HG03378 (cell line): ENCODE results near the gene GFOD2.
"Not testable (repeated sequence)": the region's sequence is repeated elsewhere in the genome, so short reads cannot be mapped to it uniquely, and the experiment has no call there.

Source experiments
- ATAC-seq: cut with Tn5 transposase; IDR thresholded peaks from one replicate; pipeline ENCODE4 v1.9.1; 2021; ENCODE audit warnings: mild to moderate bottlenecking, moderate library complexity; ENCODE audit not compliant: unreplicated experiment

The GFOD2 gene, protein sequence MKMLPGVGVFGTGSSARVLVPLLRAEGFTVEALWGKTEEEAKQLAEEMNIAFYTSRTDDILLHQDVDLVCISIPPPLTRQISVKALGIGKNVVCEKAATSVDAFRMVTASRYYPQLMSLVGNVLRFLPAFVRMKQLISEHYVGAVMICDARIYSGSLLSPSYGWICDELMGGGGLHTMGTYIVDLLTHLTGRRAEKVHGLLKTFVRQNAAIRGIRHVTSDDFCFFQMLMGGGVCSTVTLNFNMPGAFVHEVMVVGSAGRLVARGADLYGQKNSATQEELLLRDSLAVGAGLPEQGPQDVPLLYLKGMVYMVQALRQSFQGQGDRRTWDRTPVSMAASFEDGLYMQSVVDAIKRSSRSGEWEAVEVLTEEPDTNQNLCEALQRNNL

GRCh38 chr16:67719048-67719777, at the start of gene GFOD2:
GFOD2 (minus strand) TSS chr16:67719316; CDS start chr16:67685715, 33,601 bp downstream.
- ATAC-seq, result peak; percentile 74

DNA sequence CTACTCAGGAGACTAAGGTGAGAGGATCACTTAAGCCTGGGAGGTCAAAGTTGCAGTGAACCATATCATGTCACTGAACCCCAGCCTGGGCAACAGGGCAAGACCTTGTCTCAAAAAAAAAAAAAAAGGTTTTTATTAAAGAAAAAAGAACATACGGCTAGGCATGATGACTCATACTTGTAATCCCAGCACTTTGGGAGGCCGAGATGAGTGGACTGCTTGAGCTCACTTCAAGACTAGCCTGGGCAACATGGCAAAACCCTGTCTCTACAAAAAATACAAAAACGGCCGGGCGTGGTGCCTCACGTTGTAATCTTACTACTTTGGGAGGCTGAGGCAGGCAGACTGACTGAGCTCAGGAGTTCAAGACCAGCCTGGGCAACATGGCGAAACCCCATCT, 48.8 kb upstream of the GFOD2 start:
- no peak for ATAC-seq

DNA sequence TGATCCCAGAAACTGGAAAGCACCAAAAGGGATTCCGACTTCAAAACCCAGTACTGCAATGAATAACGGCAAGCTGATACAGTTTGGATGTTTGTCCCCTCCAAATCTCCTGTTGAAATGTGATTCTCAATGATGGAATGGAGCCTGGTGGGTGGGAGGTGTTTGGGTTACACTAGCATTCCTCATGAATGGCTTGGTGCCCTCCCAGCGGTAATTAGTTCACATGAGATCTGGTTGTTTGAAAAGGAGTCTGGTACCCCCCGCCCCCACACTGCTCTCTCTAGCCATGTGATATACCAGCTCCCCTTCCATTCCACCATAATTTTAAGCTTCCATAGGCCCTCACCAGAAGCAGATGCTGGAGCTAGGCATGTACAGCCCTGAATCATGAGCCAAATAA, 47.2 kb upstream of the GFOD2 start:
- no peak for ATAC-seq

DNA sequence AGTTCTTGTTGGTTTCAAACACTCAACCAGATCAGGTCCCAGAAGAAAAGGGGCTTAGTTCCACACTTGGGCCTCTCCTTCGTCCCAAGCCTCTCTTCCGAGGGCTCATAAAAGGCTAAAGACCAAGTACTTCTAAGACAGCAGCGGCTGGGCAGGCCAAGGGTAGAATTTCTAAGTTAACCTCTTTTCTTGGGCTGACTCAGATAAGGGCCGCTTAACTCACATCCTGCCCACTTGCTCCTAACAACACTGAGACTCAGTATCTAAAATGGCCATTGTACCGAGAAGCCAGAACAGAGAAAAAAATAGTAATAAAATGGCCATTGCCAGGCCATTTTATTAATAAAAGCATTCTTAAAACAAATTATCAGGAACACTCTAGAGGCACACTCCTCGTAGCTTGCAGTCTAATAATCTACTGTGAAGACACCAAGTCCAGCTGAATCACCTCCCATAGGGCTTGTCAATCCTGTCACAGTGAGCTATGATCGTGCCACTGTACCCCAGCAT, 45.1 kb upstream of the GFOD2 start:
- ATAC-seq, result no peak

DNA sequence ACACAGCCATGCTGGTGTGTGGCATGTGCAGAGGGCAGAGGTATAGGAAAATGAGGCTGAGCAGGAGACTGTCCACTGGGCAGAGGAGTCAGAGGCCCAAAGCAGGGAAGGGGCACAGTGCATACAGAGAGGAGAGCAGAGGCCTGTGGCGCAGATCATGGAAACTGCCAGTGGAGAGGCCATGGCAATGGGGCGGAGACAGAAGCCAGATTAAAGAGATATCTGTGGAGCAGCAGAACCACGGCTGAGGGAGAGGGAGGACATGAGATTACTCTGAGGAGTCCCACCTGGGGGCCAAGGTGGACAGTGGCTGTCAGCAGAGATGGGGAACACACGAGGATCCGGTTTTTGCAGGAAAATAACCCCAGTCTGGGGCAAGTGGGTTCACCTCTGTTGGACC, 44.0 kb upstream of the GFOD2 start:
- no peak for ATAC-seq

DNA sequence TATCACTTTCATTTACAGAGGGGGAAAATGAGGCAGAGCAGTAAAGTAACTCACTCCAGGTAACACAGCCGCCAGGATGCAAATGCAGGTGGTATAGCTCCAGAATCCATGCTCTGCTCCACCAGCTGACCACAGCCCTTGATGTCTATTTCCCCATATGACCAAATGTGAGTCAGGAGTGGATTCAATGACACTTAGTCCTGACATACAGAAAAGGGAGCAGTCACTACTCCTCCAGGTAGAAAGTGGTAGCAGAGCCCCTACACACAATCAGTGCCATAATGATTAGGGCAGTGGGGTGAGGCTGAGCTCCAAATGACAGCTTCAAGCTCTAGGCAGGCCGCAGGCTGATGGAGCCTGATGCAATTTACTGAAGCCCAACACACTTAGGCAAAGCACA, 43.3 kb upstream of the GFOD2 start:
- ATAC-seq, result no peak

GRCh38 chr16:67761924-67762323, 42.8 kb upstream of the GFOD2 start:
- ATAC-seq, result no peak

GRCh38 chr16:67760956-67761230, 41.8 kb upstream of the GFOD2 start:
- no peak for ATAC-seq

DNA sequence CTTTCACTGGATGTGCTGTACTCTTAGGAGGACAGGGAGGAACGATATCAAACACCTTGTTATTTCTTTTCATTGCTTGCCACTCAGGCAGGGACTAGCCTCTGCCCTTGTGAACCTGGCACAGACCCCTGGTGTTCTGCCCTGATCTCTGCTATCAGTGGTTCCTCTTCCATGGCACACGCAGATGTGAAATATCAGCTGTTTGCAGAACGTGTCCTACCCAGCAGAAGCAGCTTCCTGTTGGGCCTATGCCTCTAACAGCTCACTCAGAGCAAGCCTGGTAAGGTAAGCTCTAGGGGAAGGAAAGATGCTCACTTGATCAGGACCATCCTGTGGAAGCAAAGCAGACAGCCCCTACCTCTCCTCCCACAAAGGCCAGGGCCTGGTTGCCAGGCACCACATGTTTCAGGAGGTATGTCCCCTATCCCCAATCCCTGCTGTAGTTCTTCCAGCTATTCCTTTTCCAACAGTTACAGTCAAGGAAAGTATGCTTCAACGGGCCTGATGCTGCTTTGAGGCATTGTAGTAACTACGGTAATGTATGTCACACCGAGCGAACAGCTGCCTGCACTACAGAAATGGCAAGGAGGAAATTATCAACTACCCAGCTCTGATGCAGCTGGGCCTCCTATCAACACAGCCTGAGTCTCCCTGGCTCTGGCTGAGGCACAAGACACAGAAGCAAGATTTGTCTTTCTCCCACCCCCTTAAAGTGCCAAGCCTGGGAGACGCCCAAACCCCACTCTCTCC, 41.3 kb upstream of the GFOD2 start:
- ATAC-seq, result no peak

DNA sequence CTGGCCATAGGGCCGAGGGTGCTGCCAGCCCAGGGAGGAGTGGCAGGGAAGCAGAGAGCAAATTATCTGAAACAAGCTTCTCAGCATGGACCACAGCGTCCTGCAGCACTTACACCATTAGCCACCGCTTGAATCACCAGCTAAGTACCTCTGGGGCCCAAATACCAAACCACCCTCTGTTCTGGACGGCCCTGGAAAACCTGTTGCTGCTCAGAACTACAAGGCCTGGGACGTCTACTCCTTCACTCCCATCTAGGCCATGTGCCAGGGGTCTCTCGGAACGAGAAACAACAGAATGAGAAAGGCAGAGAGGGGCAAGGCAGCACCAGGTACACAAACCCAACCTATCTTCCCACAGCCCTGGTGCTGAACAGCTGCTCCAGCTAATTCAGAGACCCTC, 39.9 kb upstream of the GFOD2 start:
- no peak for ATAC-seq

GRCh38 chr16:67758006-67758405, 38.9 kb upstream of the GFOD2 start:
- no peak for ATAC-seq

- ATAC-seq, result no peak
Observed at GRCh38 chr16:67752641-67753040, 33.5 kb upstream of the GFOD2 start.

DNA sequence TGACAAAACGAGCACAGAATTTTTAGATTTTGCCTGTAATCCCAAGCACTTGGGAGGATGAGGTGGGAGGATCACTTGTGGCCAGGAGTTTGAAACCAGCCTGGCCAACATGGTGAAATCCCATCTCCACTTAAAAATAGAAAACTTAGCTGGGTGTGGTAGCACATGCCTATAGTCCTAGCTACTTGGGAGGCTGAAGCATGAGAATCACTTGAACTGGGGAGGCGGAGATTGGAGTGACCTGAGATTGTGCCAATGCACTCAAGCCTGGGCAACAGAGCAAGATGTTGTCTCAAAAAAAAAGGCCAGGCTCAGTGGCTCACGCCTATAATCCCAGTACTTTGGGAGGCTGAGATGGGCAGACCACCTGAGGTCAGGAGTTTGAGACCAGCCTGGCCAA, 32.2 kb upstream of the GFOD2 start:
- not testable (repeated sequence) for ATAC-seq

DNA sequence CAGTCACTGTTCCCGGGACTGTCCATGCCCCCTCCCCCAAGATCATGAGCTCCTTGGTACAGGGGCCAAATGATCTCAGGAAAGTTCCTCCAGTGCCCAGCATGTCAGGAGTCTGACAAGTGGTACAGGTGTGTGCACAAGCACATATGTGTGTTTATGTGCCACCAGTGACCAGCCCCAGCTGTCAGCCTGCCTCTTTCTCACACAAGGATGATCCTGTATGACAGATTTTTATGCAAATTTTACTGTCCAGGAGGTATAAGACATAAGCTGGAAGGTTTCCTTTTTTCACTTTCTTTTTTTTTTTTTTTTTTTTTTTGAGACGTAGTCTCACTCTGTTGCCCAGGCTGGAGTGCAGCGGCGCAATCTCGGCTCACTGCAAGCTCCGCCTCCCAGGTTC, 31.4 kb upstream of the GFOD2 start:
- no peak for ATAC-seq

DNA sequence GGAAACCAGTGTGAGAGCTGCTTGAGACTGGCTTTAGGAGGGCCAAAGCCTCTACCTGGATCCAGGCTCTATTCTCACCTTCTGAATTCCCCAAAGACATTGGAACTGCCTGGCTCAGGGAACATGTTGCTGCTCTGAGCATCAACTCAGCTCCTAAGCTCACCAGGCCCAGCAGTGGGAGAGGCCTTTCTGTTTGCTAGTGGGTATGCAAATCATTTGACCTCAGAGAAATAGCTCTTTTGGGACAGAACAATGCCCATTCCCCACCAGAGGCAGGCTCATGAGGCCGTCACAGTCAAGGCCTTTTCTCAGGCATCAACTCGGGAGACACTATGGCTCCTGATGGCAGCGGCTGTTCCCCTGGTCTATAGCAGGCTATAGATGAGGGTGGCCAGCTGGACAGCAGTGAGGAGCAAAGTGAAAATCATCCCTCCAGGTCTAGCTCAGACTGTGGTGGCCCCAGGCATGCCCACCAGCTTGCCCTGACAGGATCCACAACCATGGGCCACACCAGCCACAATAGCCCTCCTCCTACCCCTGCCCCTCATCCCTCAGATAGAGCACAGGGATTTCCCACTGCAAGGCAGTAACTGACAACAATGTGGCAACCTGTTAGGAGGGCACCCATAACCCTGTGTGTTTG, 30.4 kb upstream of the GFOD2 start:
- no peak for ATAC-seq

DNA sequence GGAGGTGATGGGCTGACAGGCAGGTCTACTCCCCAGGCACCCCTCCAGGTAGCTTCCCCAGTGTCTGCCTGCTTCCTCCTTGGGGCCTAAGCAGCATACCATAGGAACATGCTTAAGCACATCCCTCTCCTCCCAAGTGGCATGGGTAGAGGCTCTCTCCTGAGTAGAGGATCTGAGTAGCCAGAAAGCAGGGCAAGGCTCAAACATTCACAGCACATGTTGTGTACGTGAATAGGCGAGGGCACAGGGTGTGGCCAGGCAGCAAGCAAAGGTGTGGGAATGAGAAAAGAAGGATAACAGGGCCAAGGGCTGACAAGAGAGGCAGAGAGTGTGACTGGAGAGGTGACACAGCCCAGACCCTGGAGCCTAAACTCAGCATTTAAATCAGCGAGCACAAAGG, 29.7 kb upstream of the GFOD2 start:
- ATAC-seq, result no peak

GRCh38 chr16:67746846-67747245, 27.7 kb upstream of the GFOD2 start:
- no peak for ATAC-seq

- ATAC-seq, result no peak
Observed at GRCh38 chr16:67741118-67741517, 22.0 kb upstream of the GFOD2 start.

DNA sequence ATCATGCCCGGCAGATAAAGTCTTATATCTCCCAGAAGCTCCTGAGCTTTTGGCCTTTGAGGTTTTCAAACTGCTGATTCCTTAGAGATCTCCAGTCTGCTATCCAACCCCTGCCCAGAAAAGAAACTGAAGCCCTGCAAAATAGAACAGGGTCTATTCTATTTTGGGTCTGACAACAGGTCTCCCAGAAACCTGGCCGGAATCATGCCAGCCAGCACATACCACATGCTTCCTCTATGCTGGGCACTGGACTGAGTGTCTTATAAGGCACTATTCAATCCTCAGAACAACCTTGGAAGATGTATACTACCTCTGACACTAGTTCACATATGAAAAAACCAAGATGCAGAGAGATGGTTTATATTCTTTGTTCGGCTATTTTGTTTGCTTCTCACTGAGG, 21.3 kb upstream of the GFOD2 start:
- no peak for ATAC-seq

DNA sequence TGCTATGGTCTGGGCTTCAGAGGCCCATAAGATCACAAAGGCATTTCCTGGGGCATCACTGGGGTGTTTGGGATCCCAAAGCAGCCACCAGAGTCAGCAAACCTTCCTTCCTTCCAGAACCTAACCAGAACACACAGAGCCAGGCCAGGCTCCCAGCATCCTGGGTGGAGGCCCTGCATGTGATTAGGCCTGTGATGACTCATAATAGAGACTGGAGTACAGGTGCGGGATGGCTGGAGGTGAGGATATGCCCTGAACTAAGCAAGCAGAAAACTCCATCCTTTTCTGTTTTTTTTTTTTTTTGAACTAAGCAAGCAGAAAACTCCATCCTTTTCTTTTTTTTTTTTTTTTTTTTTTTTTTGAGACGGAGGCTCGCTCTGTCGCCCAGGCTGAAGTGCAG, 17.7 kb upstream of the GFOD2 start:
- ATAC-seq, result no peak

- no peak for ATAC-seq
Observed at GRCh38 chr16:67734731-67735201, 15.7 kb upstream of the GFOD2 start.
